B cell (primary cell): ENCODE results near the gene CAMSAP2. TPM values are rescaled to one million over a fixed set of nuclear protein-coding genes. Genes with fewer than 3 reads are reported as not detected.

ENCODE experiments used
- ATAC-seq: fragments of 200-7000 bp; cut with Tn5 transposase; one replicate; pipeline ENCODE4 v1.10.0; 2021; ENCODE audit warnings: low read depth, mild to moderate bottlenecking, moderate number of reproducible peaks, moderate library complexity
- CTCF ChIA-PET: fragments of 350-600 bp; sonication (Branson Sonifier 250); formaldehyde crosslinking; loops from one replicate; lab custom pipeline; 2021; ENCODE audit warnings: antibody characterized with exemption, inconsistent platforms; lab: Charles Lee
- POLR2A ChIA-PET: fragments of 350-600 bp; sonication (Branson Sonifier 250); formaldehyde crosslinking; loops from one replicate; lab custom pipeline; 2021; ENCODE audit warnings: antibody characterized with exemption; lab: Charles Lee
- DNase-seq: peaks from one replicate; pipeline ENCODE4 v3.0.0; 2013
- H2AFZ ChIP-seq: 2 replicates; pipeline ENCODE4 v1.6.1; 2012; ENCODE audit warnings: mild to moderate bottlenecking, low read depth, low read length; ENCODE audit not compliant: insufficient read depth, poor library complexity, severe bottlenecking
- H3K27ac ChIP-seq, 2 donors: 1 replicate in 1 of 2; 2 replicates in 1 of 2; pipeline ENCODE4 v1.5.1; 2012 to 2013; ENCODE audit warnings: low read length in 2 of 2, mild to moderate bottlenecking in 2 of 2, moderate library complexity in 1 of 2
- H3K27me3 ChIP-seq, 4 experiments: fragments of 200-600 bp in 1 of 4; sonication (generic) in 1 of 4; replicated peaks in 1 of 4; 1 replicate in 2 of 4; 2 replicates in 2 of 4; pipeline versions ENCODE4 v1.6.1 to v1.7.0; 2013 to 2016; ENCODE audit warnings: low read length in 3 of 4, mild to moderate bottlenecking in 2 of 4, mixed read lengths in 1 of 4, moderate library complexity in 1 of 4; ENCODE audit not compliant: insufficient read depth in 4 of 4, control insufficient read depth in 3 of 4; ENCODE audit errors: control extremely low read depth in 1 of 4
- H3K36me3 ChIP-seq, 2 experiments: replicated peaks in 1 of 2; 1 replicate in 1 of 2; 2 replicates in 1 of 2; pipeline versions ENCODE4 v1.6.1 to v1.7.1; 2013; ENCODE audit warnings: low read length in 1 of 2; ENCODE audit not compliant: insufficient read depth in 2 of 2, control insufficient read depth in 1 of 2; ENCODE audit errors: control extremely low read depth in 1 of 2, extremely low read depth in 1 of 2
- H3K4me1 ChIP-seq, 2 donors: fragments of 200-600 bp in 1 of 2; sonication (generic) in 1 of 2; 1 replicate in 1 of 2; 2 replicates in 1 of 2; pipeline versions ENCODE4 v1.5.1 to v1.6.1; 2013 to 2017; ENCODE audit warnings: low read length in 2 of 2; ENCODE audit not compliant: control insufficient read depth in 2 of 2, insufficient read depth in 2 of 2
- H3K4me2 ChIP-seq: replicated peaks from 2 replicates; pipeline ENCODE3; 2012; ENCODE audit warnings: mild to moderate bottlenecking, low read depth, low read length; ENCODE audit not compliant: poor library complexity, severe bottlenecking
- H3K4me3 ChIP-seq, 5 experiments: fragments of 200-600 bp in 1 of 5; sonication (generic) in 1 of 5; 1 replicate in 3 of 5; 2 replicates in 2 of 5; pipeline versions ENCODE4 v1.5.1 to v1.7.0; 2011 to 2016; ENCODE audit warnings: low read length in 4 of 5, mild to moderate bottlenecking in 4 of 5, low read depth in 2 of 5, control low read depth in 1 of 5, moderate library complexity in 1 of 5; ENCODE audit not compliant: insufficient read depth in 1 of 5; ENCODE audit errors: control extremely low read depth in 1 of 5, extremely low read depth in 1 of 5
- H3K79me2 ChIP-seq: fragments of 200-600 bp; sonication (generic); one replicate; pipeline ENCODE4 v1.6.0; 2016; ENCODE audit warnings: low read length; ENCODE audit not compliant: control insufficient read depth, insufficient read depth
- H3K9ac ChIP-seq: fragments of 200-600 bp; sonication (generic); 2 replicates; pipeline ENCODE4 v1.6.1; 2017; ENCODE audit warnings: mild to moderate bottlenecking, low read length, moderate library complexity
- H3K9me3 ChIP-seq, 3 donors: one replicate each; pipeline versions ENCODE4 v1.6.1 to v1.7.1; 2013; ENCODE audit warnings: low read length in 2 of 3; ENCODE audit not compliant: control insufficient read depth in 2 of 3, insufficient read depth in 1 of 3; ENCODE audit errors: control extremely low read depth in 1 of 3
- H4K20me1 ChIP-seq: 2 replicates; pipeline ENCODE4 v1.6.0; 2012; ENCODE audit warnings: mild to moderate bottlenecking, low read length; ENCODE audit not compliant: insufficient read depth, control insufficient read depth, poor library complexity, severe bottlenecking
- H3K27ac Mint-ChIP-seq: one replicate; pipeline ENCODE4 v1.8.0; 2021; ENCODE audit warnings: mixed read lengths
- H3K27me3 Mint-ChIP-seq: one replicate; pipeline ENCODE4 v1.8.0; 2021; ENCODE audit warnings: mixed read lengths
- H3K4me1 Mint-ChIP-seq: one replicate; pipeline ENCODE4 v1.8.0; 2021; ENCODE audit warnings: mixed read lengths
- H3K4me3 Mint-ChIP-seq: one replicate; pipeline ENCODE4 v1.8.0; 2021; ENCODE audit warnings: mixed read lengths
- H3K9me3 Mint-ChIP-seq: one replicate; pipeline ENCODE4 v1.8.0; 2022; ENCODE audit warnings: mixed read lengths; ENCODE audit not compliant: insufficient read depth
- EZH2 ChIP-seq: IDR thresholded peaks from 2 replicates; pipeline ENCODE4 v1.6.1; 2012; ENCODE audit warnings: borderline replicate concordance, low read depth, mild to moderate bottlenecking, moderate library complexity, low read length; ENCODE audit not compliant: insufficient read depth, poor library complexity, severe bottlenecking
- WGBS: methylation state at CpG from one replicate; pipeline ENCODE4 v1.1.5; 2013; ENCODE audit warnings: missing lambda C conversion rate; ENCODE audit not compliant: insufficient coverage; 5-methylcytosine and 5-hydroxymethylcytosine counted together
- intact Hi-C: fragments of 100-400 bp; cut with micrococcal nuclease; formaldehyde crosslinking; loops from one replicate; pipeline ENCODE4 v1.10.0; 2022
- polyA plus RNA-seq: library from polyadenylated mRNA; depleted of rRNA; stranded (reverse); fragments of >200 nt; gene quantifications from 2 replicates; pipeline ENCODE4 v1.2.3, GENCODE V29; 2012
- total RNA-seq, 2 donors: library from RNA; stranded (reverse); fragments of 120-200 nt in 1 of 2; gene quantifications; 1 replicate in 1 of 2; 2 replicates in 1 of 2; pipeline versions ENCODE4 v1.2.3 to v1.2.4, GENCODE V29; 2013 to 2022
- TF ChIP-seq, protein P1 (sequence below): fragments of 200-600 bp; IDR thresholded peaks from one replicate; pipeline ENCODE4 v1.8.0; 2022; ENCODE audit warnings: antibody characterized with exemption, mild to moderate bottlenecking

Gene CAMSAP2
- total and polyA plus RNA-seq, 2 donors (not counting 1 experiment from before 2014, with no cell fraction given): 0.10 to 2.1 TPM

DNA sequence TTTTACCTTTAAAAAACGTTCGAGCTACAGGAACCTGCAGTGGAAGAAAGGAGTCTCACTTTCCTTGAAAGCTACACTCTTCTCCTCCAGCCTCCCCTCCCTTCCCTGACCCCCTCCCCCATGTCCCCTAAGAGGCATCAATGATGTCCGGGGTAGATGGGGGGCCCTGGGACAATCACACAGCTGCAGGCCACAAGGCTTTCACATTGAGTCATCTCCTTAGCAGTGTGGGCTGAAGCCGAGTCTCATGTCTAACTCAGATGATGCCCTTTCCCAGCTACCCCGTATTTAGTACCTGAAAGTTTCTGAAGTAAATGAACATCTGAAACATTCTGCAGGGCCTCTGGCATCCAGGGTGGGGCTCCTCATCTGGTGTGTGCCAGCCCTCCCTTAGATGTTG, 127.8 kb downstream of the CAMSAP2 start:
- H3K9ac ChIP-seq: no peak overlapping the region
- no peak overlapping the region for H3K4me3 ChIP-seq
- POLR2A ChIA-PET: no interaction called here
- H3K79me2 ChIP-seq: no peaks in the 10 kb centered on the region
- H3K4me1 ChIP-seq: peaks cover 19 to 54% of the 10 kb centered on the region in 2 donors
- no peaks in the 10 kb centered on the region for H3K36me3 ChIP-seq
- H2AFZ ChIP-seq: no peak overlapping the region
- no peaks in the 10 kb centered on the region for H3K27me3 ChIP-seq
- intact Hi-C loops: no loop called here
- H3K9me3 Mint-ChIP-seq: no peaks in the 10 kb centered on the region
- 72% methylated on average over 3 of the region's 5 CpGs for WGBS
- DNase-seq (no peak), ATAC-seq (peak; percentile 23)
- no peak overlapping the region for H3K4me2 ChIP-seq
- H3K27me3 Mint-ChIP-seq: no peaks in the 10 kb centered on the region
- TF ChIP-seq, protein P1, sequence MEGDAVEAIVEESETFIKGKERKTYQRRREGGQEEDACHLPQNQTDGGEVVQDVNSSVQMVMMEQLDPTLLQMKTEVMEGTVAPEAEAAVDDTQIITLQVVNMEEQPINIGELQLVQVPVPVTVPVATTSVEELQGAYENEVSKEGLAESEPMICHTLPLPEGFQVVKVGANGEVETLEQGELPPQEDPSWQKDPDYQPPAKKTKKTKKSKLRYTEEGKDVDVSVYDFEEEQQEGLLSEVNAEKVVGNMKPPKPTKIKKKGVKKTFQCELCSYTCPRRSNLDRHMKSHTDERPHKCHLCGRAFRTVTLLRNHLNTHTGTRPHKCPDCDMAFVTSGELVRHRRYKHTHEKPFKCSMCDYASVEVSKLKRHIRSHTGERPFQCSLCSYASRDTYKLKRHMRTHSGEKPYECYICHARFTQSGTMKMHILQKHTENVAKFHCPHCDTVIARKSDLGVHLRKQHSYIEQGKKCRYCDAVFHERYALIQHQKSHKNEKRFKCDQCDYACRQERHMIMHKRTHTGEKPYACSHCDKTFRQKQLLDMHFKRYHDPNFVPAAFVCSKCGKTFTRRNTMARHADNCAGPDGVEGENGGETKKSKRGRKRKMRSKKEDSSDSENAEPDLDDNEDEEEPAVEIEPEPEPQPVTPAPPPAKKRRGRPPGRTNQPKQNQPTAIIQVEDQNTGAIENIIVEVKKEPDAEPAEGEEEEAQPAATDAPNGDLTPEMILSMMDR: no peak
- TF ChIP-seq EZH2: no peak
- peaks cover 62% of the 10 kb centered on the region for H3K4me1 Mint-ChIP-seq
- no peak overlapping the region for H3K4me3 Mint-ChIP-seq
- no peak overlapping the region for H3K27ac Mint-ChIP-seq
- no peaks in the 10 kb centered on the region for H4K20me1 ChIP-seq
- no peaks in the 10 kb centered on the region for H3K9me3 ChIP-seq
- CTCF ChIA-PET: interaction anchor here (1.5 to 2.6 kb wide), 4 partner anchors 21 to 113 kb away, joined by 4 to 9 read pairs (median 6); no protein-coding TSS in a partner anchor
- H3K27ac ChIP-seq: no peak overlapping the region

DNA sequence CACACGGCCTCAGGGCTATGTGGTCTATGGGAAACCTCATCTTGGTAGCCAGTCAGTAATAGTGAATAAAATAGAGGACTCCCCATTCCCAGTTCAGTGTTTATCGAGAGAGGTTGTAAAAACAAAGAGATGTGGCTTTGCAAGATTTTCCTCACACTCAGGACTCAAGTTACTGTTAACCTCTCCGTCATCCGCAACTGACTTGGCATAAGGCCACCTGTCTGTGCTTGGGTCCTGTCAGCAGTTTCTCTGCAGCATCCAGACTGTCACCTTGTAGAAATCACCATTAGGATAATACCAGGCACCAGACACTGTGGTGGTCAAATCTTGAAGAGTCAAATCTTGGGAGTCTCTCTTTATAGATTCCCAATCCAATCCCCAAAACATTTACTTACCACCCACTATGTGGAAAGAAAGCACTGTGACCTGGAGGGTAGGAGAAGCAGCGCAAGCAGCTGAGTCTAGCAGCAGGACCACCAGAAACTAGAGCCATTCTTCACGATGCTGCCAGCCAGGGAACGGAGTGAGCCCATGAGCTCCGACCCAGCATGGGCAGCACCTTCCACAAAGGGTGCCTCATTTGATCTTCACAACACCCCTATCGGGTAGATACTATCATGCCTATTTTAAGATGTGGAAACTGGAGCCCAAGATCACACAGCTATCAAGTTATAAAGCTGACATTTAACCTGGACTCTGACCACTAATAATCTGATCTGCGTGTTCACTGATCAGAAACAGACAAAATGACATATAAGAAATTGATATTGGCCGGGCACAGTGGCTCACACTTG, 128.5 kb downstream of the CAMSAP2 start:
- Mint-ChIP-seq H3K4me3 (no peak overlapping the region), H3K27me3 (peaks cover 4% of the 10 kb centered on the region), H3K4me1 (peaks cover 64% of the 10 kb centered on the region), H3K9me3 (no peaks in the 10 kb centered on the region), H3K27ac (no peak overlapping the region)
- Histone ChIP-seq H2AFZ (no peak overlapping the region), H3K4me2 (no peak overlapping the region), H3K4me3 (no peak overlapping the region), H4K20me1 (no peaks in the 10 kb centered on the region), H3K4me1 (peaks cover 23 to 61% of the 10 kb centered on the region in 2 donors), H3K36me3 (no peaks in the 10 kb centered on the region), H3K9ac (no peak overlapping the region), H3K27ac (no peak overlapping the region), H3K79me2 (no peaks in the 10 kb centered on the region), H3K9me3 (no peaks in the 10 kb centered on the region), H3K27me3 (no peaks in the 10 kb centered on the region)
- ChIA-PET POLR2A (interaction anchor here (0.5 to 1.0 kb wide), 2 partner anchors 10 to 21 kb away, joined by 3 to 5 read pairs; no protein-coding TSS in a partner anchor), CTCF (interaction anchor here (0.7 to 2.6 kb wide), 5 partner anchors 21 to 519 kb away, joined by 3 to 9 read pairs (median 4); no protein-coding TSS in a partner anchor)
- ATAC-seq (no peak), DNase-seq (no peak)
- no peak for TF ChIP-seq EZH2
- TF ChIP-seq, protein P1: no peak
- 88% methylated on average over 9 of the region's 11 CpGs for WGBS
- intact Hi-C loops: no loop called here
